ENCODE measurements around the gene FER1L5. TPM values are rescaled to one million over a fixed set of nuclear protein-coding genes. Genes with fewer than 3 reads are reported as not detected.

FER1L5 gene
- total RNA-seq, 2 donors from 2014 or later: 0.59 to 2.3 TPM

DNA sequence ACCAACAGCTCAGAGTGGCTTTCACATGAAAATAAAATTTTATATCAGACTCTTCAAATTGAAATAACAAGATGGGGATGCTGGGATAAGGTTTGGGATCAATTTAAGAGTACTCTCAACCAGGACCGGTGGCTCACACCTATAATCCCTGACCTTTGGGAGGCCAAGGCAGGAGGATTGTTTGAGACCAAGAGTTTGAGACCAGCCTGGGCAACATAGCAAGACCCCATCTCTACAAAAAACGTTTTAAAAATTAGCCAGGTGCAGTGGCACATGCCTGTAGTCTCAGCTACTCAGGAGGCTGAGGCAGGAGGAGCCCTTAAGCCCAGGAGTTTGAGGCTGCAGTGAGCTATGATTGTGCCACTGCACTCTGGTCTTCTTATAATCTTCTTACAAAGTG is 94.7 kb downstream of the FER1L5 start:
- DNase-seq (ENCODE audit: low spot score): no peak
- no peak overlapping the region for H3K4me3 ChIP-seq
- no peaks in the 10 kb centered on the region for H3K27me3 ChIP-seq (replicated peaks; ENCODE audit: insufficient read depth)
- H3K36me3 ChIP-seq: peaks cover 0 to 11% of the 10 kb centered on the region in 2 donors
- no peaks in the 10 kb centered on the region for H3K9me3 ChIP-seq
- intact Hi-C loops (cut with DNase I): loop anchor here (5.0 to 10.0 kb wide), 2 partner anchors 70 to 102 kb away; partner anchors contain the start of gene KANSL3
- TF ChIP-seq, protein P1, sequence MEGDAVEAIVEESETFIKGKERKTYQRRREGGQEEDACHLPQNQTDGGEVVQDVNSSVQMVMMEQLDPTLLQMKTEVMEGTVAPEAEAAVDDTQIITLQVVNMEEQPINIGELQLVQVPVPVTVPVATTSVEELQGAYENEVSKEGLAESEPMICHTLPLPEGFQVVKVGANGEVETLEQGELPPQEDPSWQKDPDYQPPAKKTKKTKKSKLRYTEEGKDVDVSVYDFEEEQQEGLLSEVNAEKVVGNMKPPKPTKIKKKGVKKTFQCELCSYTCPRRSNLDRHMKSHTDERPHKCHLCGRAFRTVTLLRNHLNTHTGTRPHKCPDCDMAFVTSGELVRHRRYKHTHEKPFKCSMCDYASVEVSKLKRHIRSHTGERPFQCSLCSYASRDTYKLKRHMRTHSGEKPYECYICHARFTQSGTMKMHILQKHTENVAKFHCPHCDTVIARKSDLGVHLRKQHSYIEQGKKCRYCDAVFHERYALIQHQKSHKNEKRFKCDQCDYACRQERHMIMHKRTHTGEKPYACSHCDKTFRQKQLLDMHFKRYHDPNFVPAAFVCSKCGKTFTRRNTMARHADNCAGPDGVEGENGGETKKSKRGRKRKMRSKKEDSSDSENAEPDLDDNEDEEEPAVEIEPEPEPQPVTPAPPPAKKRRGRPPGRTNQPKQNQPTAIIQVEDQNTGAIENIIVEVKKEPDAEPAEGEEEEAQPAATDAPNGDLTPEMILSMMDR (IDR thresholded peaks at IDR 0.05): no peak
- TF ChIP-seq POLR2AphosphoS5 (IDR thresholded peaks at IDR 0.05) (no peak), POLR2A (IDR thresholded peaks at IDR 0.05) (no peak)
- no peak overlapping the region for H3K27ac ChIP-seq
- H3K4me1 ChIP-seq (replicated peaks): peaks cover 6% of the 10 kb centered on the region
- 70% methylated on average over 2 of the region's 2 CpGs for WGBS

GRCh38 chr2:96737831-96738230 is 95.3 kb downstream of the FER1L5 start:
- no peaks in the 10 kb centered on the region for H3K9me3 ChIP-seq
- TF ChIP-seq POLR2AphosphoS5 (IDR thresholded peaks at IDR 0.05): no peak
- TF ChIP-seq POLR2A (IDR thresholded peaks at IDR 0.05): no peak
- TF ChIP-seq, protein P1 (IDR thresholded peaks at IDR 0.05): no peak

DNA sequence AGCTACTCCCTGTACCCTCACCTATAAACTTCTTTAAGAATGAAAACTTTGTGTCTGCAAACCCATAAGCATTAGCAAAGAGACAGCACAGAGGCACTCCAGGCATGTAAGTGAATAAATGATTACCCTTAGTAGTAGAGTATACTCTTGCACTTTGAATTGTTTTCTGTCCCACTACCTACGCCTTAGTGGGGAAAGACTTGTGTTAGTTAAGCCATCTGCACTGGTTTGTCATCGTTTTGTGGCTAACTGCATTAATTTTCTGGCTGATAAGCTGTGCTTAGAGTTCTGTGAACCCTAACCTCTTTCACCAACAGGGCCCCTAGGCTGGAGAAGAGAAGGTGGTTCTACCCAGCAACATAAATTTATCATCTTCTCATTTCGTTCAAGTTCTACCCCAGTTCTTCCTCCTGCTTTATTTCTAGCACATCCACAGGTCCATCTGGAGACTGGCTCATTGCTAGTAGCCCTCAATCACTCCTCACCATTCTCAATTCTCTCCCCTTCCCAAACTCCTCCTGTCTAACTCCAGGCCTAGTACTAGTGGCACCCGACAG is 96.6 kb downstream of the FER1L5 start:
- Histone ChIP-seq H3K36me3 (peaks cover 0 to under 1% of the 10 kb centered on the region in 2 donors), H3K4me3 (peak overlapping the region; percentile 65 to 67), H3K27me3 (replicated peaks; ENCODE audit: insufficient read depth) (no peaks in the 10 kb centered on the region), H3K4me1 (replicated peaks) (peaks cover 6% of the 10 kb centered on the region), H3K27ac (peak overlapping the region; percentile 57 to 68), H3K9me3 (no peaks in the 10 kb centered on the region)
- no peak for DNase-seq (ENCODE audit: low spot score)
- TF ChIP-seq, protein P1 (IDR thresholded peaks at IDR 0.05): no peak
- TF ChIP-seq POLR2A (IDR thresholded peaks at IDR 0.05): no peak
- no peak for TF ChIP-seq POLR2AphosphoS5 (IDR thresholded peaks at IDR 0.05)
- WGBS: 15% methylated on average over 4 of the region's 4 CpGs
- intact Hi-C loops (cut with DNase I): loop anchor here (5.0 to 10.0 kb wide), 2 partner anchors 72 to 104 kb away; partner anchors contain the start of gene KANSL3

More at GRCh38 chr2:96737831-96738230, 95.3 kb downstream of the FER1L5 start:
- H3K36me3 ChIP-seq: peaks cover 0 to 11% of the 10 kb centered on the region in 2 donors
- H3K4me3 ChIP-seq: no peak overlapping the region
- DNase-seq (ENCODE audit: low spot score): no peak
- H3K27me3 ChIP-seq (replicated peaks; ENCODE audit: insufficient read depth): no peaks in the 10 kb centered on the region
- no peak overlapping the region for H3K27ac ChIP-seq
- peaks cover 6% of the 10 kb centered on the region for H3K4me1 ChIP-seq (replicated peaks)
- intact Hi-C loops (cut with DNase I): loop anchor here (5.0 to 10.0 kb wide), 2 partner anchors 71 to 103 kb away; partner anchors contain the start of gene KANSL3
- 50% methylated on average over 2 of the region's 2 CpGs for WGBS

- H3K27ac ChIP-seq: peak within 1 kb of the TSS; percentile 57 to 68
- peaks cover 6% of the 10 kb centered on the region for H3K4me1 ChIP-seq (replicated peaks)
- no peaks in the 10 kb centered on the region for H3K9me3 ChIP-seq
- TF ChIP-seq POLR2AphosphoS5 (IDR thresholded peaks at IDR 0.05) (peak; percentile 95), POLR2A (IDR thresholded peaks at IDR 0.05) (peak; percentile 67)
- TF ChIP-seq, protein P1 (IDR thresholded peaks at IDR 0.05): peak in 2 of 4 experiments; percentile 28 to 44
- DNase-seq (ENCODE audit: low spot score): peak; percentile 97
- 0% methylated on average over 42 of the region's 43 CpGs for WGBS
- intact Hi-C loops (cut with DNase I): loop anchor here (5.0 to 10.0 kb wide), 2 partner anchors 73 to 105 kb away; partner anchors contain the start of gene KANSL3
- H3K4me3 ChIP-seq: peak within 1 kb of the TSS; percentile 65 to 67
- H3K36me3 ChIP-seq: no peaks in the 10 kb centered on the region
- H3K27me3 ChIP-seq (replicated peaks; ENCODE audit: insufficient read depth): no peaks in the 10 kb centered on the region
Measured at GRCh38 chr2:96739633-96740428, 97.3 kb downstream of the FER1L5 start, which contains the start of gene LMAN2L. Gene LMAN2L, minus strand, starts transcription at chr2:96740064. Its CDS starts 24 bp downstream, at chr2:96740040.
